Central memory CD4-positive, alpha-beta T cell (primary cell): ENCODE results near the gene DNAJC2.
"Not testable (repeated sequence)": the region's sequence is repeated elsewhere in the genome, so short reads cannot be mapped to it uniquely, and the experiment has no call there.

ENCODE experiments used
- DNase-seq: peaks from one replicate; pipeline ENCODE4 v3.0.0; 2022

Gene DNAJC2

DNA sequence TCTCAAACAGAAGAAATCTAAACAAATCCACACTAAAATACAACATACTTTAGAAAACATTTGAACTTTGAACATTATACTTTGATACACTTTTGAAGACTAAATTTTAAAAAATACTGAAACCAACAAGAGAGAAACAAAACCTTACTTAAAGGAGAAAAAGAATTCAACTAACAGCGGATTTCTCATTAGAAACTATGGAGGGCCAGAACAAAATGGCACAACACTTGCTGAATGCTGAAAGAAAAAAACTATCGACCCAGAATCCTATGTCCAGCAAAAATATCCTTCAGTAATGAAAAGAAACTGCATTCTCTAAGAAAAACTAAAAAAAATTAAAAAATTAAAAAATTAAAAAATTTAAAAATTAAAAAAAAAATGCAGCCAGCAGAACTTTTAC, 80.5 kb downstream of the DNAJC2 start:
- DNase-seq = not testable (repeated sequence)
